HepG2 (cell line): Measurements from ENCODE around the gene ZNF618. TPM values are rescaled to one million over a fixed set of nuclear protein-coding genes. Genes with fewer than 3 reads are reported as not detected.

Source experiments
- ATAC-seq: fragments of 200-7000 bp; cut with Tn5 transposase; 3 replicates; pipeline ENCODE4 v1.9.1; 2020; ENCODE audit warnings: mild to moderate bottlenecking, moderate library complexity
- BruUV-seq: library from RNA; stranded (reverse); fragments of 400-500 nt; replicated peaks from 2 replicates; lab custom pipeline; 2021; lab: Mats Ljungman, UMichigan
- CTCF ChIA-PET: fragments of 300-600 bp; formaldehyde crosslinking; extraction: SDS; loops from one replicate; lab custom pipeline; 2021; ENCODE audit warnings: low total read pairs, inconsistent platforms, low intra/inter-chr PET ratio; lab: Yijun Ruan, JAX
- POLR2A ChIA-PET: fragments of 350-600 bp; sonication (Branson Sonifier 250); formaldehyde crosslinking; loops from one replicate; lab custom pipeline; 2020; ENCODE audit warnings: antibody characterized with exemption, inconsistent platforms; lab: Yijun Ruan, JAX
- DNase-seq: peaks from one replicate; pipeline ENCODE4 v3.0.0-alpha.2; 2015; ENCODE audit warnings: low spot score
- FAIRE-seq: peaks from 3 replicates; lab custom pipeline; 2011; peaks lifted over from hg19 to GRCh38; lab: Jason Lieb, UNC
- H2AFZ ChIP-seq: one replicate; pipeline ENCODE4 v1.6.1; 2011; ENCODE audit warnings: low read length, inconsistent platforms
- H3K27ac ChIP-seq: fragments of 300-600 bp; 3 replicates; pipeline ENCODE4 v1.8.0; 2011; ENCODE audit warnings: mixed run types, mild to moderate bottlenecking, mixed read lengths, low read length, inconsistent platforms; ENCODE audit not compliant: insufficient read depth; ENCODE audit errors: extremely low read length
- H3K27me3 ChIP-seq, 2 experiments: fragments of 200-600 bp in 1 of 2; 2 replicates in 1 of 2; 3 replicates in 1 of 2; pipeline versions ENCODE4 v1.6.0 to v1.8.0; 2011; ENCODE audit warnings: low read length in 2 of 2, mild to moderate bottlenecking in 2 of 2, moderate library complexity in 2 of 2, inconsistent platforms in 1 of 2; ENCODE audit not compliant: insufficient read depth in 2 of 2, control insufficient read depth in 1 of 2
- H3K36me3 ChIP-seq, 2 experiments: fragments of 200-600 bp in 1 of 2; replicated peaks in 1 of 2; 2 replicates in 1 of 2; 3 replicates in 1 of 2; pipeline versions ENCODE4 v1.5.1 to v1.8.0; 2011; ENCODE audit warnings: low read length in 2 of 2, inconsistent platforms in 1 of 2; ENCODE audit not compliant: insufficient read depth in 2 of 2, control insufficient read depth in 1 of 2
- H3K4me1 ChIP-seq: 2 replicates; pipeline ENCODE4 v1.5.1; 2012; ENCODE audit warnings: low read length, inconsistent platforms; ENCODE audit not compliant: insufficient read depth
- H3K4me2 ChIP-seq: 2 replicates; pipeline ENCODE4 v1.6.0; 2011; ENCODE audit warnings: low read depth, low read length, inconsistent platforms
- H3K4me3 ChIP-seq, 3 experiments: fragments of 200-600 bp in 1 of 3; sonication (generic), shearing (Covaris generic) in 1 of 3; replicated peaks in 1 of 3; 2 replicates each; pipeline ENCODE4 v1.5.1; 2011 to 2016; ENCODE audit warnings: low read length in 3 of 3, inconsistent platforms in 2 of 3, low read depth in 2 of 3, mild to moderate bottlenecking in 2 of 3, control low read depth in 1 of 3, mixed read lengths in 1 of 3; ENCODE audit not compliant: insufficient read depth in 1 of 3
- H3K79me2 ChIP-seq: one replicate; pipeline ENCODE4 v1.6.1; 2011; ENCODE audit warnings: low read length, inconsistent platforms; ENCODE audit not compliant: insufficient read depth
- H3K9ac ChIP-seq: 2 replicates; pipeline ENCODE4 v1.6.0; 2011; ENCODE audit warnings: mild to moderate bottlenecking, low read depth, low read length, inconsistent platforms; ENCODE audit not compliant: insufficient read depth
- H3K9me3 ChIP-seq: 2 replicates; pipeline ENCODE4 v1.5.1; 2012; ENCODE audit warnings: mild to moderate bottlenecking, low read length
- H4K20me1 ChIP-seq: 2 replicates; pipeline ENCODE4 v1.6.0; 2011; ENCODE audit warnings: inconsistent platforms, mild to moderate bottlenecking, low read length, moderate library complexity; ENCODE audit not compliant: insufficient read depth
- ELK4 ChIP-seq: sonication (generic); formaldehyde crosslinking; IDR thresholded peaks from 2 replicates; pipeline ENCODE4 v1.9.0; 2021; ENCODE audit warnings: missing genetic modification reagents, borderline replicate concordance
- FOXP4 ChIP-seq: sonication (generic); formaldehyde crosslinking; IDR thresholded peaks from 2 replicates; pipeline ENCODE4 v1.4.0; 2020; ENCODE audit warnings: missing genetic modification reagents
- KDM3A ChIP-seq: IDR thresholded peaks from 2 replicates; pipeline ENCODE4 v1.6.1; 2018; ENCODE audit warnings: low read depth, missing compliant biosample characterization
- PRPF4 ChIP-seq: fragments of 200-400 bp; formaldehyde crosslinking; IDR thresholded peaks from 2 replicates; pipeline ENCODE4 v1.6.1; 2016; ENCODE audit warnings: low read length, low read depth; ENCODE audit not compliant: poor library complexity, severe bottlenecking
- RFXANK ChIP-seq: IDR thresholded peaks from 2 replicates; pipeline ENCODE4 v1.6.1; 2016
- SOX5 ChIP-seq: IDR thresholded peaks from 2 replicates; pipeline ENCODE4 v1.6.1; 2016; ENCODE audit warnings: borderline replicate concordance
- TMF1 ChIP-seq: sonication (generic); formaldehyde crosslinking; IDR thresholded peaks from 2 replicates; pipeline ENCODE4 v1.8.1; 2022; ENCODE audit warnings: low read depth, missing genetic modification reagents
- ZFP36 ChIP-seq: fragments of 150-350 bp; IDR thresholded peaks from 2 replicates; pipeline ENCODE4 v1.6.1; 2018; ENCODE audit warnings: borderline replicate concordance, low read length, low read depth; ENCODE audit not compliant: partially characterized antibody
- ZFP62 ChIP-seq: sonication (generic); formaldehyde crosslinking; IDR thresholded peaks from 2 replicates; pipeline ENCODE4 v1.4.0; 2020; ENCODE audit warnings: missing genetic modification reagents
- ZNF740 ChIP-seq: sonication (generic); formaldehyde crosslinking; IDR thresholded peaks from 2 replicates; pipeline ENCODE4 v1.4.0; 2020; ENCODE audit warnings: missing genetic modification reagents
- WGBS: methylation state at CpG from one replicate; pipeline ENCODE4 v1.1.6; 2017; ENCODE audit warnings: low lambda C conversion rate; 5-methylcytosine and 5-hydroxymethylcytosine counted together
- in situ Hi-C: cut with HindIII; loops from 2 replicates; pipeline ENCODE4 v1.10.0; 2017; ENCODE audit warnings: low pct_unique_long_range_greater_than_20kb; ENCODE audit not compliant: extremely low pct_ligation_motif_present
- intact Hi-C: fragments of 100-400 bp; cut with micrococcal nuclease; formaldehyde crosslinking; loops from one replicate; pipeline ENCODE4 v1.10.0; 2022; ENCODE audit not compliant: unreplicated experiment
- polyA plus RNA-seq, 8 experiments: library from polyadenylated mRNA; depleted of rRNA in 3 of 8; stranded (reverse) in 7 of 8; unstranded in 1 of 8; fragments of >200 nt; fragmentation: Illumina TruSeq in 4 of 8; extraction: Trizol in 4 of 8; gene quantifications; 2 replicates each; pipeline versions ENCODE4 v1.2.1 to v1.2.3, GENCODE V29; 2011 to 2016; ENCODE audit warnings: low read depth in 4 of 8, missing spikeins in 1 of 8, mixed read lengths in 1 of 8; ENCODE audit not compliant: insufficient read depth in 1 of 8
- total RNA-seq, 5 experiments: library from RNA; depleted of rRNA; stranded (reverse); fragments of >200 nt; fragmentation: Illumina TruSeq; extraction: Trizol; gene quantifications; 2 replicates each; pipeline ENCODE4 v1.2.3, GENCODE V29; 2016; ENCODE audit warnings: low read depth in 1 of 5
- TF ChIP-seq, protein P1 (sequence below): sonication (generic); formaldehyde crosslinking; IDR thresholded peaks from 2 replicates; pipeline ENCODE4 v1.5.1; 2020; ENCODE audit warnings: missing genetic modification reagents, mild to moderate bottlenecking, borderline replicate concordance
- TF ChIP-seq, protein P2 (sequence below): IDR thresholded peaks from 2 replicates; pipeline ENCODE4 v1.6.1; 2016; ENCODE audit warnings: missing genetic modification reagents, missing compliant biosample characterization

The ZNF618 gene
- total and polyA plus RNA-seq, 2 of the 13 experiments (the other 11 are each of a cell fraction or from before 2014, with no cell fraction given): 0.07 TPM

GRCh38 chr9:113949571-113950078 is 73.5 kb downstream of the ZNF618 start:
- BruUV-seq: no TSS peak

More at GRCh38 chr9:113949571-113950078, 73.5 kb downstream of the ZNF618 start:
- DNase-seq (no peak), FAIRE-seq (no peak), ATAC-seq (no peak)
- Histone ChIP-seq H3K79me2 (no peaks in the 10 kb centered on the region), H3K4me1 (no peaks in the 10 kb centered on the region), H3K4me3 (no peak overlapping the region), H2AFZ (no peak overlapping the region), H3K27me3 (peaks cover 0 to 12% of the 10 kb centered on the region in 2 experiments; a peak in 3 of 5 replicates), H3K4me2 (no peak overlapping the region), H3K9me3 (no peaks in the 10 kb centered on the region), H3K9ac (no peak overlapping the region), H3K36me3 (no peaks in the 10 kb centered on the region), H3K27ac (no peak overlapping the region), H4K20me1 (no peaks in the 10 kb centered on the region)
- 57% methylated on average over 17 of the region's 17 CpGs for WGBS
- intact Hi-C loops (no loop called here), in situ Hi-C loops (no loop called here)
- ChIA-PET CTCF (no interaction called here), POLR2A (no interaction called here)
- TF ChIP-seq TMF1: no peak
- TF ChIP-seq, protein P1, sequence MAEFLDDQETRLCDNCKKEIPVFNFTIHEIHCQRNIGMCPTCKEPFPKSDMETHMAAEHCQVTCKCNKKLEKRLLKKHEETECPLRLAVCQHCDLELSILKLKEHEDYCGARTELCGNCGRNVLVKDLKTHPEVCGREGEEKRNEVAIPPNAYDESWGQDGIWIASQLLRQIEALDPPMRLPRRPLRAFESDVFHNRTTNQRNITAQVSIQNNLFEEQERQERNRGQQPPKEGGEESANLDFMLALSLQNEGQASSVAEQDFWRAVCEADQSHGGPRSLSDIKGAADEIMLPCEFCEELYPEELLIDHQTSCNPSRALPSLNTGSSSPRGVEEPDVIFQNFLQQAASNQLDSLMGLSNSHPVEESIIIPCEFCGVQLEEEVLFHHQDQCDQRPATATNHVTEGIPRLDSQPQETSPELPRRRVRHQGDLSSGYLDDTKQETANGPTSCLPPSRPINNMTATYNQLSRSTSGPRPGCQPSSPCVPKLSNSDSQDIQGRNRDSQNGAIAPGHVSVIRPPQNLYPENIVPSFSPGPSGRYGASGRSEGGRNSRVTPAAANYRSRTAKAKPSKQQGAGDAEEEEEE: no peak
- TF ChIP-seq PRPF4: no peak
- TF ChIP-seq RFXANK (CRISPR knock-in tag): no peak
- TF ChIP-seq SOX5: no peak
- no peak for TF ChIP-seq ZFP62 (CRISPR knock-in tag)
- no peak for TF ChIP-seq ZFP36
- no peak for TF ChIP-seq FOXP4
- no peak for TF ChIP-seq ZNF740 (CRISPR knock-in tag)
- no peak for TF ChIP-seq KDM3A (CRISPR knock-in tag)
- TF ChIP-seq, protein P2, sequence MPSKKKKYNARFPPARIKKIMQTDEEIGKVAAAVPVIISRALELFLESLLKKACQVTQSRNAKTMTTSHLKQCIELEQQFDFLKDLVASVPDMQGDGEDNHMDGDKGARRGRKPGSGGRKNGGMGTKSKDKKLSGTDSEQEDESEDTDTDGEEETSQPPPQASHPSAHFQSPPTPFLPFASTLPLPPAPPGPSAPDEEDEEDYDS (CRISPR knock-in tag): no peak
- TF ChIP-seq ELK4 (CRISPR knock-in tag): no peak
